Astrocyte of the spinal cord (primary cell): ENCODE measurements around the gene UQCR10.

ENCODE experiments used
- DNase-seq: peaks from one replicate; pipeline ENCODE4 v3.0.0; 2011; ENCODE audit warnings: low read depth, low spot score
- H3K4me3 ChIP-seq: 2 replicates; pipeline ENCODE4 v1.5.1; 2011; ENCODE audit warnings: low read depth, mild to moderate bottlenecking, low read length, moderate library complexity
- in situ Hi-C: cut with HindIII; loops from 2 replicates; pipeline ENCODE4 v1.10.0; 2017; ENCODE audit warnings: low sequenced_read_pairs
- TF ChIP-seq, protein P1 (sequence below): IDR thresholded peaks from 2 replicates; pipeline ENCODE4 v1.5.1; 2012; ENCODE audit warnings: low read depth, mild to moderate bottlenecking, low read length, inconsistent platforms

Gene UQCR10

GRCh38 chr22:29722151-29722550, 45.0 kb upstream of the UQCR10 start:
- H3K4me3 ChIP-seq = no peak overlapping the region
- DNase-seq = no peak
- in situ Hi-C loops = no loop called here
- TF ChIP-seq, protein P1, sequence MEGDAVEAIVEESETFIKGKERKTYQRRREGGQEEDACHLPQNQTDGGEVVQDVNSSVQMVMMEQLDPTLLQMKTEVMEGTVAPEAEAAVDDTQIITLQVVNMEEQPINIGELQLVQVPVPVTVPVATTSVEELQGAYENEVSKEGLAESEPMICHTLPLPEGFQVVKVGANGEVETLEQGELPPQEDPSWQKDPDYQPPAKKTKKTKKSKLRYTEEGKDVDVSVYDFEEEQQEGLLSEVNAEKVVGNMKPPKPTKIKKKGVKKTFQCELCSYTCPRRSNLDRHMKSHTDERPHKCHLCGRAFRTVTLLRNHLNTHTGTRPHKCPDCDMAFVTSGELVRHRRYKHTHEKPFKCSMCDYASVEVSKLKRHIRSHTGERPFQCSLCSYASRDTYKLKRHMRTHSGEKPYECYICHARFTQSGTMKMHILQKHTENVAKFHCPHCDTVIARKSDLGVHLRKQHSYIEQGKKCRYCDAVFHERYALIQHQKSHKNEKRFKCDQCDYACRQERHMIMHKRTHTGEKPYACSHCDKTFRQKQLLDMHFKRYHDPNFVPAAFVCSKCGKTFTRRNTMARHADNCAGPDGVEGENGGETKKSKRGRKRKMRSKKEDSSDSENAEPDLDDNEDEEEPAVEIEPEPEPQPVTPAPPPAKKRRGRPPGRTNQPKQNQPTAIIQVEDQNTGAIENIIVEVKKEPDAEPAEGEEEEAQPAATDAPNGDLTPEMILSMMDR = no peak

DNA sequence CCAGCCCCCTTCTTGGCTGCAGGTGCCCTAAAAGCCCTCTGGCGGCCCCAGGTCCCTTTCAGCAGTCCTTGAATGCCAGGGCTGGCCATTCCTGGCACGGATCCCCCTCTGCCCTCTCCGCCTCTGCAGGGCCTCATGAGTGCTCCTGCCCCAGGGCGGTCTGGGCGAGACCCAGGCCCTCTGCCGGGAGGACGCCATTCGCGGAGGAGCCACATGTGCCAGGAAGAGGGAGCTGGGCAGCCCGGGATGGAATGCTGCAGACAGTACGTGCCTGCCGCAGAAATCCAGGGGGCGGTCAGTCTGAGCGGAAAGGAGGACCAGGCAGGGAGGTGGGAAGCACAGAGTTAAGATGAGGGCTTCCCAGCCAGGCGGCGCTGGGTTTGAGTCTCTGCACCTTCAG, 44.6 kb upstream of the UQCR10 start:
- DNase-seq = no peak
- H3K4me3 ChIP-seq = no peak overlapping the region
- TF ChIP-seq, protein P1 = no peak
- in situ Hi-C loops = no loop called here

DNA sequence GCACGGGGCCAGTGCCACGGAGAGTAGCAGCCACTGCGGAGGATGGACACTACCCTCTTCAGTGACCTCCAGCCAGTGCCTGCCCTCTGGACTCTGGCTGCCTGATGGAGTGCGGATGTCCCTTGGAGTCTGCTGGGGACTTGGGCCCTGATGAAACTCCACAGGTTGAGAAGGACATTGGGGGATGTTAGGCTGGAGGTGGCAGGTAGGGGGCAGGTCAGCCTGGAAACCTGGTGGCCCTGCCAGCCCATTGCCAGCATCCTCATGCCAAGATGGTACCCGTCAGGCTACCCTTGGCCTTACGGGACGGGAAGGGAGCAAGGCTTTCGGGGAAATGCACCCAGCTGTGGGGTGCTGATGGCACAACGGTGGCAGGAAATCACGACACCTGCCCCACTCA, 43.4 kb upstream of the UQCR10 start:
- in situ Hi-C loops = no loop called here
- TF ChIP-seq, protein P1 = no peak
- H3K4me3 ChIP-seq = no peak overlapping the region
- DNase-seq = no peak

- DNase-seq = no peak
- TF ChIP-seq, protein P1 = no peak
- no peak overlapping the region for H3K4me3 ChIP-seq
- in situ Hi-C loops = no loop called here
Measured at GRCh38 chr22:29724843-29725242, 42.3 kb upstream of the UQCR10 start.

GRCh38 chr22:29726106-29726505, 41.1 kb upstream of the UQCR10 start:
- TF ChIP-seq, protein P1 = no peak
- H3K4me3 ChIP-seq = no peak overlapping the region
- no peak for DNase-seq
- in situ Hi-C loops = no loop called here

DNA sequence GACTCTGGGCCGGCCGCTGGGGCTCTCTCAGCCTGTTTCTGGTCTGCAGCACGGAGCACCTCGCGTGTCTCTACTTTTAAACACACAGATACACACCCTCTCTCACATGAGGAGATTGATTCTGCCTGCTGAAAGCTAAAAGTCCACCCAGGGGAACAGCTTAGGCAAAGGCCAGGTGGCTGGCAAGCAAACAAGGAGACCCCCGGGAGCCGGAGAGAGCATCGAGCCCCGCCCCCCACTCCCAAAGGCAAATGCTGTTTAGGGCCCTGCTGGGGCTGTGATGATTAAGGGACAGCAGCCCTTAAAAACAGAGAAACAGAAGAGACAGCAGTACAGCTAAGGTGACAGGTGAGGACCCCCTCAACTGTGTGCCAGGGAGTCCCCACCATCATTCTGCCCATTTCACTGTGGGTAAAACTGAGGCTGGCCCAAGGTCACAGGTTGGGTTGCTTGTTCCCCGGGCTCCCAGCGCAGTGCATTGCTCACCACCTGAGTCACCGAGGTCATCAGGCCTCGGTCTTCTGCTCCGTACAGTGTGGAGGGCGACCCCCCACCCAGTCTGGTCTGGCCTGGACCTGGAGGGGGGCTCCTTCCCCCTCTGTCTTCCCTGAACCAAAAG, 40.5 kb upstream of the UQCR10 start:
- TF ChIP-seq, protein P1 = peak; percentile 4
- no peak for DNase-seq
- in situ Hi-C loops = no loop called here
- no peak overlapping the region for H3K4me3 ChIP-seq
